HepG2 (cell line): ENCODE results near the gene SIN3A. TPM values are rescaled to one million over a fixed set of nuclear protein-coding genes. Genes with fewer than 3 reads are reported as not detected.

Source experiments
- ATF7 ChIP-seq, 2 experiments: fragments of 450-650 bp in 1 of 2; sonication (generic) in 1 of 2; formaldehyde crosslinking in 1 of 2; IDR thresholded peaks; 2 replicates each; pipeline versions ENCODE4 v1.4.0 to v1.6.1; 2016 to 2020; ENCODE audit warnings: antibody characterized with exemption in 1 of 2, mild to moderate bottlenecking in 1 of 2, missing genetic modification reagents in 1 of 2
- ELF3 ChIP-seq: IDR thresholded peaks from 2 replicates; pipeline ENCODE4 v1.6.1; 2016; ENCODE audit warnings: missing genetic modification reagents, missing compliant biosample characterization
- HHEX ChIP-seq: IDR thresholded peaks from 2 replicates; pipeline ENCODE4 v1.6.1; 2016; ENCODE audit warnings: control low read depth
- HOXA7 ChIP-seq: sonication (generic); formaldehyde crosslinking; IDR thresholded peaks from 2 replicates; pipeline ENCODE4 v1.8.1; 2022; ENCODE audit warnings: mild to moderate bottlenecking, missing genetic modification reagents, moderate library complexity
- MED8 ChIP-seq: sonication (generic); formaldehyde crosslinking; IDR thresholded peaks from 2 replicates; pipeline ENCODE4 v1.8.1; 2023; ENCODE audit warnings: mild to moderate bottlenecking, missing genetic modification reagents; ENCODE audit not compliant: insufficient replicate concordance
- MIXL1 ChIP-seq: IDR thresholded peaks from 2 replicates; pipeline ENCODE4 v1.6.1; 2016
- NRL ChIP-seq: sonication (generic); formaldehyde crosslinking; IDR thresholded peaks from 2 replicates; pipeline ENCODE4 v1.5.0; 2020; ENCODE audit warnings: missing genetic modification reagents, mild to moderate bottlenecking, moderate library complexity, borderline replicate concordance
- RFXAP ChIP-seq: sonication (generic); formaldehyde crosslinking; IDR thresholded peaks from 2 replicates; pipeline ENCODE4 v1.4.0; 2020; ENCODE audit warnings: missing genetic modification reagents, borderline replicate concordance
- SOX13 ChIP-seq, 3 experiments: fragments of 450-650 bp in 1 of 3; sonication (generic) in 1 of 3; formaldehyde crosslinking in 1 of 3; IDR thresholded peaks in 2 of 3; conservative IDR thresholded peaks in 1 of 3; 2 replicates each; pipeline versions ENCODE4 v1.5.0 to v1.6.1; 2016 to 2020; ENCODE audit warnings: antibody characterized with exemption in 1 of 3, mild to moderate bottlenecking in 1 of 3, missing compliant biosample characterization in 1 of 3, missing genetic modification reagents in 1 of 3, moderate library complexity in 1 of 3
- SOX5 ChIP-seq: IDR thresholded peaks from 2 replicates; pipeline ENCODE4 v1.6.1; 2016; ENCODE audit warnings: borderline replicate concordance
- TGIF2 ChIP-seq: IDR thresholded peaks from 2 replicates; pipeline ENCODE4 v1.6.1; 2016; ENCODE audit warnings: control low read depth, missing compliant biosample characterization
- XRCC5 ChIP-seq: fragments of 200-400 bp; formaldehyde crosslinking; optimal IDR thresholded peaks from 2 replicates; pipeline ENCODE3; 2017; ENCODE audit warnings: mild to moderate bottlenecking, low read length
- ZEB1 ChIP-seq: IDR thresholded peaks from 2 replicates; pipeline ENCODE4 v1.6.1; 2012; ENCODE audit warnings: mild to moderate bottlenecking, low read depth, inconsistent platforms; ENCODE audit not compliant: insufficient replicate concordance
- ZFP41 ChIP-seq: sonication (generic); formaldehyde crosslinking; IDR thresholded peaks from 2 replicates; pipeline ENCODE4 v1.4.0; 2020; ENCODE audit warnings: mild to moderate bottlenecking, missing genetic modification reagents, borderline replicate concordance
- ZNF460 ChIP-seq: sonication (generic); formaldehyde crosslinking; IDR thresholded peaks from 2 replicates; pipeline ENCODE4 v1.5.1; 2020; ENCODE audit warnings: missing genetic modification reagents, mild to moderate bottlenecking, borderline replicate concordance
- ZNF709 ChIP-seq: sonication (generic); formaldehyde crosslinking; IDR thresholded peaks from 2 replicates; pipeline ENCODE4 v1.5.0; 2020; ENCODE audit warnings: mild to moderate bottlenecking, missing genetic modification reagents
- ZNF724P ChIP-seq: sonication (generic); formaldehyde crosslinking; IDR thresholded peaks from 2 replicates; pipeline ENCODE4 v1.8.0; 2022; ENCODE audit warnings: missing genetic modification reagents, borderline replicate concordance
- polyA plus RNA-seq, 8 experiments: library from polyadenylated mRNA; depleted of rRNA in 3 of 8; stranded (reverse) in 7 of 8; unstranded in 1 of 8; fragments of >200 nt; fragmentation: Illumina TruSeq in 4 of 8; extraction: Trizol in 4 of 8; gene quantifications; 2 replicates each; pipeline versions ENCODE4 v1.2.1 to v1.2.3, GENCODE V29; 2011 to 2016; ENCODE audit warnings: low read depth in 4 of 8, missing spikeins in 1 of 8, mixed read lengths in 1 of 8; ENCODE audit not compliant: insufficient read depth in 1 of 8
- total RNA-seq, 5 experiments: library from RNA; depleted of rRNA; stranded (reverse); fragments of >200 nt; fragmentation: Illumina TruSeq; extraction: Trizol; gene quantifications; 2 replicates each; pipeline ENCODE4 v1.2.3, GENCODE V29; 2016; ENCODE audit warnings: low read depth in 1 of 5
- TF ChIP-seq, protein P1 (sequence below): sonication (generic); formaldehyde crosslinking; IDR thresholded peaks from 2 replicates; pipeline ENCODE4 v1.4.0; 2020; ENCODE audit warnings: low read depth, mild to moderate bottlenecking, missing genetic modification reagents
- TF ChIP-seq, protein P2 (sequence below): IDR thresholded peaks from 2 replicates; pipeline ENCODE4 v1.6.1; 2016
- TF ChIP-seq, protein P3 (sequence below): sonication (generic); formaldehyde crosslinking; IDR thresholded peaks from 2 replicates; pipeline ENCODE4 v1.5.0; 2020; ENCODE audit warnings: mild to moderate bottlenecking, missing genetic modification reagents, borderline replicate concordance
- TF ChIP-seq, protein P4 (sequence below): fragments of 450-650 bp; IDR thresholded peaks from 2 replicates; pipeline ENCODE4 v1.6.1; 2017; ENCODE audit warnings: mild to moderate bottlenecking

Gene SIN3A
- total and polyA plus RNA-seq, 2 of the 13 experiments (the other 11 are each of a cell fraction or from before 2014, with no cell fraction given), result 16.1 to 28.1 TPM

DNA sequence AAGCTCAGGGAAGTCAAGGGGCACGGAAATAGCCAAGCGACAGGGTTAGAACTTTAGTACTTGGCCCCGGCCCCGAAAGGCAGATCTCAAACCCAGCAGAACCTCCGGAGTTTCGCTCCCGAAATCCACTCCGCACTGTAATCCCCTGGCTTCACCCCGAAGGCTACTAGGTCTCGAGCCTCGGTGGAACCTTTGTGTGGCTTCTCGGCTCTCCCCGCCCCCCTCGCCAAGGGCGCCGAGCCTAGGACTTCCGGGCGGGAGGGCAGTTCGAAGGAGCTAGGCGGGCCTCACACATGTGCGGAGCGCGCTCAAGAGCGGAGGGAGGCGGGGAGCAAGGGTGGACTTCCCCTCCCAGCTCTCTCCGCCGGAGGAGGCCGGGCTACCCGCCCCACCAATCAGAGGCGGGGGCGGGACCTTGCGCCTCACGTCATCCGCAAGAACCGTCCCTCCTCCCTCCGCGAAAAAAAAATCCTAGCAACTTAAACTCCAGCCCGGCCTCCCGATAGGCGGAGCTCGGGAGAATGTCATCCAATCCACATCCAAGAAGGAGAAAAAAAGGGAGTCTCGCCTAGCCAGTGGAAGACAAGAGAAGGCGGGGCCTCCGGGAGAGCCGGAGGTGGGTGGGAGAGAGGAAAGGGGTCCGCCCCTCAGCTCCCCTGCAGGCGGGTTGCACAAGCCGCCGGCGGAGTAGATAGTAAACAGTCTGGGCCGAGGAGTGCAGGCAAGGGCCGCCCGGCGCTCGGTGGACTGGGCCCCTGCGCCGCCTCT, 2.4 kb upstream of the SIN3A start (continued):
- TF ChIP-seq SOX13 (IDR thresholded peaks at IDR 0.05) (no peak), SOX13 (CRISPR knock-in tag; conservative IDR thresholded peaks at IDR 0.05 in 1 of 2, IDR thresholded peaks at IDR 0.05 in 1 of 2) (peak in 1 of 2 experiments; percentile 45; a peak in 2 of 4 replicates), ZFP41 (CRISPR knock-in tag) (no peak), ELF3 (CRISPR knock-in tag) (peak; percentile 88), MIXL1 (no peak), ZNF724P (peak; percentile 64; the same call in 1 of the 2 replicates), ZEB1 (no peak), XRCC5 (peak; percentile 70), SOX5 (CRISPR knock-in tag) (no peak), HHEX (no peak), NRL (CRISPR knock-in tag) (peak; percentile 92), ZNF460 (CRISPR knock-in tag) (no peak), MED8 (CRISPR knock-in tag) (no peak), RFXAP (CRISPR knock-in tag) (peak; percentile 67; the same call in 1 of the 2 replicates), ATF7 (IDR thresholded peaks at IDR 0.05) (peak; percentile 24; the same call in 1 of the 2 replicates), ATF7 (CRISPR knock-in tag; IDR thresholded peaks at IDR 0.05) (0 out of 2 replicates have a peak, but pooled peaks have one; percentile 70), TGIF2 (CRISPR knock-in tag) (no peak), ZNF709 (CRISPR knock-in tag) (peak; percentile 75; the same call in 1 of the 2 replicates), HOXA7 (CRISPR knock-in tag) (no peak)
- TF ChIP-seq, protein P1, sequence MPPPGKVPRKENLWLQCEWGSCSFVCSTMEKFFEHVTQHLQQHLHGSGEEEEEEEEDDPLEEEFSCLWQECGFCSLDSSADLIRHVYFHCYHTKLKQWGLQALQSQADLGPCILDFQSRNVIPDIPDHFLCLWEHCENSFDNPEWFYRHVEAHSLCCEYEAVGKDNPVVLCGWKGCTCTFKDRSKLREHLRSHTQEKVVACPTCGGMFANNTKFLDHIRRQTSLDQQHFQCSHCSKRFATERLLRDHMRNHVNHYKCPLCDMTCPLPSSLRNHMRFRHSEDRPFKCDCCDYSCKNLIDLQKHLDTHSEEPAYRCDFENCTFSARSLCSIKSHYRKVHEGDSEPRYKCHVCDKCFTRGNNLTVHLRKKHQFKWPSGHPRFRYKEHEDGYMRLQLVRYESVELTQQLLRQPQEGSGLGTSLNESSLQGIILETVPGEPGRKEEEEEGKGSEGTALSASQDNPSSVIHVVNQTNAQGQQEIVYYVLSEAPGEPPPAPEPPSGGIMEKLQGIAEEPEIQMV, result no peak
- TF ChIP-seq, protein P2, sequence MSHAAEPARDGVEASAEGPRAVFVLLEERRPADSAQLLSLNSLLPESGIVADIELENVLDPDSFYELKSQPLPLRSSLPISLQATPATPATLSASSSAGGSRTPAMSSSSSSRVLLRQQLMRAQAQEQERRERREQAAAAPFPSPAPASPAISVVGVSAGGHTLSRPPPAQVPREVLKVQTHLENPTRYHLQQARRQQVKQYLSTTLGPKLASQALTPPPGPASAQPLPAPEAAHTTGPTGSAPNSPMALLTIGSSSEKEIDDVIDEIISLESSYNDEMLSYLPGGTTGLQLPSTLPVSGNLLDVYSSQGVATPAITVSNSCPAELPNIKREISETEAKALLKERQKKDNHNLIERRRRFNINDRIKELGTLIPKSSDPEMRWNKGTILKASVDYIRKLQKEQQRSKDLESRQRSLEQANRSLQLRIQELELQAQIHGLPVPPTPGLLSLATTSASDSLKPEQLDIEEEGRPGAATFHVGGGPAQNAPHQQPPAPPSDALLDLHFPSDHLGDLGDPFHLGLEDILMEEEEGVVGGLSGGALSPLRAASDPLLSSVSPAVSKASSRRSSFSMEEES, result peak; percentile 72; the same call in 1 of the 2 replicates
- TF ChIP-seq, protein P3, sequence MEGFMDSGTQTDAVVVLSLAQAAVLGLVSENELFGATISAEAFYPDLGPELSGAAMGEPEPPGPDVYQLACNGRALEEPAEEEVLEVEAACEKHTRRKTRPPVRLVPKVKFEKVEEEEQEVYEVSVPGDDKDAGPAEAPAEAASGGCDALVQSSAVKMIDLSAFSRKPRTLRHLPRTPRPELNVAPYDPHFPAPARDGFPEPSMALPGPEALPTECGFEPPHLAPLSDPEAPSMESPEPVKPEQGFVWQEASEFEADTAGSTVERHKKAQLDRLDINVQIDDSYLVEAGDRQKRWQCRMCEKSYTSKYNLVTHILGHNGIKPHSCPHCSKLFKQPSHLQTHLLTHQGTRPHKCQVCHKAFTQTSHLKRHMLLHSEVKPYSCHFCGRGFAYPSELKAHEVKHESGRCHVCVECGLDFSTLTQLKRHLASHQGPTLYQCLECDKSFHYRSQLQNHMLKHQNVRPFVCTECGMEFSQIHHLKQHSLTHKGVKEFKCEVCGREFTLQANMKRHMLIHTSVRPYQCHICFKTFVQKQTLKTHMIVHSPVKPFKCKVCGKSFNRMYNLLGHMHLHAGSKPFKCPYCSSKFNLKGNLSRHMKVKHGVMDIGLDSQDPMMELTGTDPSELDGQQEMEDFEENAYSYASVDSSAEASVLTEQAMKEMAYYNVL (CRISPR knock-in tag), result no peak
- TF ChIP-seq, protein P4, sequence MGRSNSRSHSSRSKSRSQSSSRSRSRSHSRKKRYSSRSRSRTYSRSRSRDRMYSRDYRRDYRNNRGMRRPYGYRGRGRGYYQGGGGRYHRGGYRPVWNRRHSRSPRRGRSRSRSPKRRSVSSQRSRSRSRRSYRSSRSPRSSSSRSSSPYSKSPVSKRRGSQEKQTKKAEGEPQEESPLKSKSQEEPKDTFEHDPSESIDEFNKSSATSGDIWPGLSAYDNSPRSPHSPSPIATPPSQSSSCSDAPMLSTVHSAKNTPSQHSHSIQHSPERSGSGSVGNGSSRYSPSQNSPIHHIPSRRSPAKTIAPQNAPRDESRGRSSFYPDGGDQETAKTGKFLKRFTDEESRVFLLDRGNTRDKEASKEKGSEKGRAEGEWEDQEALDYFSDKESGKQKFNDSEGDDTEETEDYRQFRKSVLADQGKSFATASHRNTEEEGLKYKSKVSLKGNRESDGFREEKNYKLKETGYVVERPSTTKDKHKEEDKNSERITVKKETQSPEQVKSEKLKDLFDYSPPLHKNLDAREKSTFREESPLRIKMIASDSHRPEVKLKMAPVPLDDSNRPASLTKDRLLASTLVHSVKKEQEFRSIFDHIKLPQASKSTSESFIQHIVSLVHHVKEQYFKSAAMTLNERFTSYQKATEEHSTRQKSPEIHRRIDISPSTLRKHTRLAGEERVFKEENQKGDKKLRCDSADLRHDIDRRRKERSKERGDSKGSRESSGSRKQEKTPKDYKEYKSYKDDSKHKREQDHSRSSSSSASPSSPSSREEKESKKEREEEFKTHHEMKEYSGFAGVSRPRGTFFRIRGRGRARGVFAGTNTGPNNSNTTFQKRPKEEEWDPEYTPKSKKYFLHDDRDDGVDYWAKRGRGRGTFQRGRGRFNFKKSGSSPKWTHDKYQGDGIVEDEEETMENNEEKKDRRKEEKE, result no peak
